Gastrocnemius medialis (tissue), 4 donors: Measurements from ENCODE around the gene CHRNB4. TPM values are rescaled to one million over a fixed set of nuclear protein-coding genes. Genes with fewer than 3 reads are reported as not detected.

ENCODE experiments used
- ATAC-seq, 2 donors: fragments of 150-250 bp; one replicate each; pipeline ENCODE4 v1.9.1; 2016
- DNase-seq, 2 donors: peaks; one replicate each; pipeline ENCODE4 v3.0.0-alpha.2; 2019
- H3K27ac ChIP-seq, 4 donors: fragments of 200-600 bp; sonication (generic); 1 replicate in 1 of 4; 2 replicates in 3 of 4; pipeline ENCODE4 v1.5.1; 2016 to 2018; ENCODE audit warnings: mild to moderate bottlenecking in 2 of 4, moderate library complexity in 1 of 4
- H3K27me3 ChIP-seq, 3 donors: fragments of 200-600 bp; sonication (generic) in 2 of 3; 1 replicate in 1 of 3; 2 replicates in 2 of 3; pipeline versions ENCODE4 v1.5.1 to v1.6.0; 2016 to 2019; ENCODE audit warnings: mild to moderate bottlenecking in 1 of 3, moderate library complexity in 1 of 3
- H3K36me3 ChIP-seq, 2 donors: fragments of 200-600 bp; sonication (generic) in 1 of 2; one replicate each; pipeline ENCODE4 v1.5.1; 2017 to 2018
- H3K4me1 ChIP-seq, 2 donors: fragments of 200-600 bp; sonication (generic) in 1 of 2; one replicate each; pipeline ENCODE4 v1.5.1; 2016 to 2017; ENCODE audit warnings: mild to moderate bottlenecking in 2 of 2
- H3K4me3 ChIP-seq, 4 donors: fragments of 200-600 bp; sonication (generic) in 3 of 4; 1 replicate in 1 of 4; 2 replicates in 3 of 4; pipeline ENCODE4 v1.5.1; 2016 to 2019; ENCODE audit warnings: mild to moderate bottlenecking in 2 of 4
- H3K9me3 ChIP-seq, 3 donors: fragments of 200-600 bp; sonication (generic) in 2 of 3; 1 replicate in 1 of 3; 2 replicates in 2 of 3; pipeline ENCODE4 v1.5.1; 2016 to 2019
- CTCF ChIP-seq, 5 experiments: fragments of 450-650 bp in 3 of 5; fragments of 200-600 bp in 2 of 5; sonication (generic) in 2 of 5; IDR thresholded peaks in 4 of 5; conservative IDR thresholded peaks in 1 of 5; 1 replicate in 4 of 5; 2 replicates in 1 of 5; pipeline ENCODE4 v1.5.1; 2016 to 2019; ENCODE audit warnings: antibody characterized with exemption in 5 of 5, mild to moderate bottlenecking in 3 of 5, moderate library complexity in 3 of 5
- POLR2A ChIP-seq, 2 donors: fragments of 450-650 bp; IDR thresholded peaks; one replicate each; pipeline ENCODE4 v1.6.1; 2017; ENCODE audit warnings: antibody characterized with exemption in 2 of 2, mild to moderate bottlenecking in 2 of 2, moderate library complexity in 2 of 2
- in situ Hi-C, 4 donors: fragments of 200-750 bp; cut with MboI; loops; one replicate each; pipeline versions ENCODE4 v1.15.0 to v1.8.0; 2017; ENCODE audit warnings: low sequenced_read_pairs in 4 of 4
- intact Hi-C: fragments of 100-400 bp; cut with DNase I; formaldehyde crosslinking; loops from one replicate; pipeline ENCODE4 v1.15.1; 2023; ENCODE audit warnings: low total_unique reads
- total RNA-seq, 4 donors: library from RNA; depleted of rRNA; stranded (reverse); fragments of >200 nt; gene quantifications; one replicate each; pipeline versions ENCODE4 v1.1.0 to v1.2.3, GENCODE V29; 2016

The CHRNB4 gene
- total RNA-seq, 4 donors from 2014 or later = not detected

- TF ChIP-seq CTCF (IDR thresholded peaks at IDR 0.05 in 4 of 5, conservative IDR thresholded peaks at IDR 0.05 in 1 of 5) = no peak
- TF ChIP-seq POLR2A (IDR thresholded peaks at IDR 0.05) = no peak
- intact Hi-C loops (no loop called here), in situ Hi-C loops (no loop called here)
- no peak overlapping the region for H3K4me3 ChIP-seq
- DNase-seq (no peak), ATAC-seq (no peak)
- H3K27me3 ChIP-seq = no peaks in the 10 kb centered on the region
- no peaks in the 10 kb centered on the region for H3K4me1 ChIP-seq
- H3K27ac ChIP-seq = no peak overlapping the region
- no peaks in the 10 kb centered on the region for H3K36me3 ChIP-seq
- no peaks in the 10 kb centered on the region for H3K9me3 ChIP-seq
Measured at GRCh38 chr15:78680431-78681075, 39.5 kb upstream of the CHRNB4 start.

GRCh38 chr15:78679089-78679511 lies 38.1 kb upstream of the CHRNB4 start:
- DNase-seq = no peak
- in situ Hi-C loops (no loop called here), intact Hi-C loops (no loop called here)
- no peak for TF ChIP-seq CTCF (IDR thresholded peaks at IDR 0.05 in 4 of 5, conservative IDR thresholded peaks at IDR 0.05 in 1 of 5)
- no peak for TF ChIP-seq POLR2A (IDR thresholded peaks at IDR 0.05)
- no peak for ATAC-seq
- no peak overlapping the region for H3K27ac ChIP-seq
- H3K36me3 ChIP-seq = no peaks in the 10 kb centered on the region
- no peaks in the 10 kb centered on the region for H3K27me3 ChIP-seq
- no peaks in the 10 kb centered on the region for H3K4me1 ChIP-seq
- no peak overlapping the region for H3K4me3 ChIP-seq
- no peaks in the 10 kb centered on the region for H3K9me3 ChIP-seq

- intact Hi-C loops = no loop called here
- Histone ChIP-seq H3K4me1 (peaks cover 0 to 5% of the 10 kb centered on the region in 2 donors), H3K27me3 (no peaks in the 10 kb centered on the region), H3K27ac (no peak overlapping the region), H3K4me3 (no peak overlapping the region), H3K36me3 (no peaks in the 10 kb centered on the region), H3K9me3 (no peaks in the 10 kb centered on the region)
- ATAC-seq = no peak
- TF ChIP-seq POLR2A (IDR thresholded peaks at IDR 0.05) (no peak), CTCF (IDR thresholded peaks at IDR 0.05 in 4 of 5, conservative IDR thresholded peaks at IDR 0.05 in 1 of 5) (no peak)
- no peak for DNase-seq
- in situ Hi-C loops = no loop called here
Measured at GRCh38 chr15:78676424-78677110, 35.6 kb upstream of the CHRNB4 start.

GRCh38 chr15:78675617-78676360 lies 34.8 kb upstream of the CHRNB4 start:
- Histone ChIP-seq H3K4me3 (no peak overlapping the region), H3K4me1 (peaks cover 0 to 7% of the 10 kb centered on the region in 2 donors), H3K27me3 (no peaks in the 10 kb centered on the region), H3K27ac (no peak overlapping the region), H3K36me3 (no peaks in the 10 kb centered on the region), H3K9me3 (no peaks in the 10 kb centered on the region)
- intact Hi-C loops = no loop called here
- no peak for ATAC-seq
- TF ChIP-seq CTCF (IDR thresholded peaks at IDR 0.05 in 4 of 5, conservative IDR thresholded peaks at IDR 0.05 in 1 of 5) = no peak
- TF ChIP-seq POLR2A (IDR thresholded peaks at IDR 0.05) = no peak
- DNase-seq = no peak
- in situ Hi-C loops = no loop called here
